Testis (tissue), 3 donors: ENCODE data around the gene CHST13. TPM values are rescaled to one million over a fixed set of nuclear protein-coding genes. Genes with fewer than 3 reads are reported as not detected.
A peak's percentile ranks its signal among the peaks of the same experiment; 100 is the strongest.

Experiments
- DNase-seq: peaks from one replicate; pipeline ENCODE4 v3.0.0-alpha.2; 2019
- H3K27ac ChIP-seq, 2 donors: fragments of 200-600 bp; sonication (generic); one replicate each; pipeline ENCODE4 v1.5.1; 2019
- H3K27me3 ChIP-seq: fragments of 200-600 bp; sonication (generic); one replicate; pipeline ENCODE4 v1.5.1; 2019
- H3K36me3 ChIP-seq: fragments of 200-600 bp; sonication (generic); one replicate; pipeline ENCODE4 v1.5.1; 2017; ENCODE audit warnings: low read depth; ENCODE audit errors: missing control alignments
- H3K4me1 ChIP-seq: fragments of 200-600 bp; sonication (generic); one replicate; pipeline ENCODE4 v1.5.1; 2019
- H3K4me3 ChIP-seq, 2 donors: fragments of 200-600 bp; sonication (generic); one replicate each; pipeline ENCODE4 v1.5.1; 2017 to 2019
- H3K9me3 ChIP-seq: fragments of 200-600 bp; sonication (generic); one replicate; pipeline ENCODE4 v1.5.1; 2017
- POLR2A ChIP-seq: fragments of 450-650 bp; IDR thresholded peaks from one replicate; pipeline ENCODE4 v1.6.1; 2017; ENCODE audit warnings: antibody characterized with exemption, mild to moderate bottlenecking, moderate library complexity
- WGBS, 2 donors: methylation state at CpG; one replicate each; pipeline ENCODE4 v1.1.5; 2018; 5-methylcytosine and 5-hydroxymethylcytosine counted together
- intact Hi-C: fragments of 100-400 bp; cut with DNase I; formaldehyde crosslinking; loops from one replicate; pipeline ENCODE4 v1.15.1; 2023; ENCODE audit warnings: low total_unique reads
- polyA plus RNA-seq: library from polyadenylated mRNA; stranded (reverse); fragments of 350-450 nt; fragmentation: Illumina TruSeq; extraction: RNeasy Lipid Tissue Mini Kit (QIAGEN cat#74804); gene quantifications from one replicate; pipeline ENCODE4 v1.2.3, GENCODE V29; 2014; ENCODE audit warnings: low read depth, low replicate concordance; ENCODE audit not compliant: insufficient read depth
- total RNA-seq, 2 donors: library from RNA; depleted of rRNA; stranded (reverse); fragments of >200 nt; gene quantifications; one replicate each; pipeline ENCODE4 v1.2.3, GENCODE V29; 2016
- TF ChIP-seq, protein P1 (sequence below), 3 experiments: fragments of 450-650 bp in 2 of 3; fragments of 200-600 bp in 1 of 3; sonication (generic) in 1 of 3; IDR thresholded peaks; one replicate each; pipeline ENCODE4 v1.5.1; 2016 to 2019; ENCODE audit warnings: antibody characterized with exemption in 3 of 3, mild to moderate bottlenecking in 2 of 3, moderate library complexity in 1 of 3

The CHST13 gene
- total and polyA plus RNA-seq, 3 donors from 2014 or later = 13.3 to 21.7 (median 21.4) TPM

GRCh38 chr3:126480206-126480605, 43.7 kb upstream of the CHST13 start:
- intact Hi-C loops = no loop called here
- DNase-seq = no peak
- Histone ChIP-seq H3K9me3 (no peaks in the 10 kb centered on the region), H3K27me3 (no peaks in the 10 kb centered on the region), H3K4me3 (no peak overlapping the region), H3K27ac (no peak overlapping the region), H3K36me3 (no peaks in the 10 kb centered on the region), H3K4me1 (no peaks in the 10 kb centered on the region)
- WGBS, 2 donors = 84 to 89% methylated on average over 5 of the region's 5 CpGs
- TF ChIP-seq, protein P1, sequence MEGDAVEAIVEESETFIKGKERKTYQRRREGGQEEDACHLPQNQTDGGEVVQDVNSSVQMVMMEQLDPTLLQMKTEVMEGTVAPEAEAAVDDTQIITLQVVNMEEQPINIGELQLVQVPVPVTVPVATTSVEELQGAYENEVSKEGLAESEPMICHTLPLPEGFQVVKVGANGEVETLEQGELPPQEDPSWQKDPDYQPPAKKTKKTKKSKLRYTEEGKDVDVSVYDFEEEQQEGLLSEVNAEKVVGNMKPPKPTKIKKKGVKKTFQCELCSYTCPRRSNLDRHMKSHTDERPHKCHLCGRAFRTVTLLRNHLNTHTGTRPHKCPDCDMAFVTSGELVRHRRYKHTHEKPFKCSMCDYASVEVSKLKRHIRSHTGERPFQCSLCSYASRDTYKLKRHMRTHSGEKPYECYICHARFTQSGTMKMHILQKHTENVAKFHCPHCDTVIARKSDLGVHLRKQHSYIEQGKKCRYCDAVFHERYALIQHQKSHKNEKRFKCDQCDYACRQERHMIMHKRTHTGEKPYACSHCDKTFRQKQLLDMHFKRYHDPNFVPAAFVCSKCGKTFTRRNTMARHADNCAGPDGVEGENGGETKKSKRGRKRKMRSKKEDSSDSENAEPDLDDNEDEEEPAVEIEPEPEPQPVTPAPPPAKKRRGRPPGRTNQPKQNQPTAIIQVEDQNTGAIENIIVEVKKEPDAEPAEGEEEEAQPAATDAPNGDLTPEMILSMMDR (IDR thresholded peaks at IDR 0.05) = no peak
- TF ChIP-seq POLR2A = no peak

- no peaks in the 10 kb centered on the region for H3K9me3 ChIP-seq
- WGBS, 2 donors = 85 to 91% methylated on average over 8 of the region's 8 CpGs
- DNase-seq = no peak
Measured at GRCh38 chr3:126480861-126481260, 43.1 kb upstream of the CHST13 start.

DNA sequence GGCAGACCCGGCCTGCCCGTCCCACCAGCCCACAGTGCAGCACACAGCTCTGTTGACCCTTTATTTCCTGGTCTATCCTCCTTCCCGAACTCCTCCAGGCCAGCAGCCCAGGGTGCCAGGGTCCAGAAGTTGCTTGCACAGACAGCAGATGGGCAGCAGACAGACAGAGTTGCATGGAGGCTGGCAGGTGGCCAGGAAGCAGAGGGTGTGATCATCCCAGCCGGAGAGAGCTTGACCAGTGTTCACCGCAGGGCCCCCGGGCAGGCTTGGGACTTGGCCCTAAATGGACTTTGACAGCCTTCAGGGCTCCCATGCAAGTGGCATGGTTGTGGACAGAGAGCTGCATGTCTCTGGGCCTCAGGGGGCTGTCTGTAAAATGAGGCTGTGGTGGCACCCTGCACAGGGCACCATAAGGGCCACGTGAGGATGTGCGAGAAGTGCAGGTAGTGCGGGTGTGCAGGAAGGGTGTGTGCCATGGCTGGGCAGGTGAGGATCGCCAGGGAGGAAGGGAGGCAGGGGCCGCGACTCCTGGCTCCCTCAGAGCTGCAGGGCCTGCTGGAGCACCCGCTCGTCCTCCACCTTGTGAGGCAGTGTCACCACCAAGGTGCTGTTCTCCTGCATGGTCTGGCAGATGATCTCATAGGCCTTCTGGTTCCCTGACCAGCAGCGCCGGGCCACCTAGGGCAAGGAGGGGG, 42.0 kb upstream of the CHST13 start:
- H3K4me3 ChIP-seq = no peak overlapping the region
- TF ChIP-seq POLR2A = no peak
- TF ChIP-seq, protein P1 (IDR thresholded peaks at IDR 0.05) = no peak
- no peaks in the 10 kb centered on the region for H3K36me3 ChIP-seq
- 75 to 82% methylated on average over 11 to 16 of the region's 16 CpGs for WGBS, 2 donors
- no peaks in the 10 kb centered on the region for H3K9me3 ChIP-seq
- peak; percentile 48 for DNase-seq
- H3K4me1 ChIP-seq = peaks cover 1% of the 10 kb centered on the region
- H3K27ac ChIP-seq = no peak overlapping the region
- intact Hi-C loops = no loop called here
- no peaks in the 10 kb centered on the region for H3K27me3 ChIP-seq

More at GRCh38 chr3:126480861-126481260, 43.1 kb upstream of the CHST13 start:
- H3K4me1 ChIP-seq = no peaks in the 10 kb centered on the region
- H3K4me3 ChIP-seq = no peak overlapping the region
- intact Hi-C loops = no loop called here
- no peak overlapping the region for H3K27ac ChIP-seq
- TF ChIP-seq POLR2A = no peak
- TF ChIP-seq, protein P1 (IDR thresholded peaks at IDR 0.05) = no peak
- no peaks in the 10 kb centered on the region for H3K27me3 ChIP-seq
- H3K36me3 ChIP-seq = no peaks in the 10 kb centered on the region

DNA sequence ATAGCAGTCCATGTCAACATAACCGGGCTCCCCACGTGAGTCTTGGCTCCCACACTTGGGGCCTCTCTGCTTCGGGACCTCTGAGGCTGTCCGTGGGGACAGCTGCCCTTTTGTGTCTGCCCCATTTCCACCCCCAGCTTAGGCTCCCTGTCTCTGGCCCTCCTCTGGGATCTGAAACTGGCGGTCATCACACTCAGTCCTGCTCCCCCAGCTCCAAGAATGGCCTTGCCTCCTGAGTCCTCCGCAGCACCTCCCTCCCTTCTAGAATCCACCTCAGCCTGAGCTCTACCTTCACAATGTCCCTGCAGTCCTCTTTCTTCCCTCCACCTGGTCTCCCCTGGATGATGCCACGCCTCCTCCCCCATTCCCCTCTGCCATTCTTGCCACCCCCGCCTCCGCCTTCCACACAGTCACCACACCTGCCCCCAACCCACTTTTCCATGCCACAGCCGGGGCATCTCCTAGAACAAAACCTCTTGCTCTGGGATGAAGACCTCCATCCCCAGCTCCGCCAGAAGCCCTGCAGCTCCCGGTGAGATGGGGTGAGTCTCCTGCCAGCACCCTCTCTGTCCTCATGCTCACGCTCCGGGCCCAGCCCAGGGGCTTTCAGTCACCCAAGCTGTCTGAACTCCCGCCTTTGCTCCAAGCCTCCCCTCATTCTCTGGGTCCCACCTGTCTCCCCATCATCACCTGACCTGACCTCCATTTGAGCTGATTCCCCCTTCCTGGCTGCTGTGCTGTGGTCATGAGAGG, 41.3 kb upstream of the CHST13 start:
- H3K4me3 ChIP-seq = no peak overlapping the region

More for the DNA sequence above, 41.3 kb upstream of the CHST13 start:
- Histone ChIP-seq H3K36me3 (no peaks in the 10 kb centered on the region), H3K27ac (no peak overlapping the region), H3K9me3 (no peaks in the 10 kb centered on the region), H3K4me1 (peaks cover 8% of the 10 kb centered on the region), H3K27me3 (no peaks in the 10 kb centered on the region)
- intact Hi-C loops = no loop called here
- WGBS, 2 donors = 84 to 96% methylated on average over 15 of the region's 15 CpGs
- no peak for TF ChIP-seq POLR2A
- TF ChIP-seq, protein P1 (IDR thresholded peaks at IDR 0.05) = no peak
- no peak for DNase-seq
